ENCODE measurements around the gene SUSD4.

SUSD4 gene

GRCh38 chr1:223248001-223248769, 115.8 kb downstream of the SUSD4 start:
- no peak for DNase-seq

- DNase-seq: no peak
These were observed 117.4 kb downstream of the SUSD4 start for GRCh38 chr1:223246476-223247112.

- DNase-seq: no peak
These were observed 118.0 kb downstream of the SUSD4 start for GRCh38 chr1:223245983-223246382.

- no peak for DNase-seq
These were observed 118.6 kb downstream of the SUSD4 start for GRCh38 chr1:223245411-223245810.

GRCh38 chr1:223244366-223245103, 119.4 kb downstream of the SUSD4 start:
- DNase-seq: peak in 1 of 2 experiments; percentile 38

GRCh38 chr1:223243441-223244050, 120.4 kb downstream of the SUSD4 start:
- no peak for DNase-seq

GRCh38 chr1:223242971-223243370, 121.0 kb downstream of the SUSD4 start:
- DNase-seq: no peak

GRCh38 chr1:223242382-223242955, 121.5 kb downstream of the SUSD4 start:
- DNase-seq: no peak

- no peak for DNase-seq
These were observed 123.9 kb downstream of the SUSD4 start for GRCh38 chr1:223240122-223240521.

- no peak for DNase-seq
These were observed 128.9 kb downstream of the SUSD4 start for GRCh38 chr1:223235091-223235490.

- DNase-seq: no peak
These were observed 129.4 kb downstream of the SUSD4 start for GRCh38 chr1:223234534-223234933.

- DNase-seq: no peak
These were observed 129.8 kb downstream of the SUSD4 start for GRCh38 chr1:223234170-223234514.

GRCh38 chr1:223233410-223234169, 130.4 kb downstream of the SUSD4 start:
- peak in 1 of 2 experiments; percentile 40 for DNase-seq

GRCh38 chr1:223233019-223233409, 131.0 kb downstream of the SUSD4 start:
- DNase-seq: no peak

- DNase-seq: no peak
These were observed 132.4 kb downstream of the SUSD4 start for GRCh38 chr1:223231581-223231980.

- no peak for DNase-seq
These were observed 132.9 kb downstream of the SUSD4 start for GRCh38 chr1:223231011-223231572.

- DNase-seq: peak; percentile 64 to 65
These were observed 133.7 kb downstream of the SUSD4 start for GRCh38 chr1:223230161-223230881.

GRCh38 chr1:223229756-223230155, 134.2 kb downstream of the SUSD4 start:
- no peak for DNase-seq

GRCh38 chr1:223228931-223229528, 134.9 kb downstream of the SUSD4 start:
- no peak for DNase-seq

- DNase-seq: no peak
These were observed 135.8 kb downstream of the SUSD4 start for GRCh38 chr1:223228201-223228600.

All from activated T-cell treated with anti-CD3 and anti-CD28 coated beads, Interleukin-2, amount 50 U/mL, for 48 hours (primary cell).